Smooth muscle cell of bladder (primary cell): ENCODE measurements around the gene SLC6A14. TPM values are rescaled to one million over a fixed set of nuclear protein-coding genes. Genes with fewer than 3 reads are reported as not detected.

ENCODE experiments used
- total RNA-seq: library from RNA; depleted of rRNA; stranded (reverse); fragments of >200 nt; gene quantifications from 2 replicates; pipeline ENCODE4 v1.2.3, GENCODE V29; 2014

SLC6A14 gene, protein sequence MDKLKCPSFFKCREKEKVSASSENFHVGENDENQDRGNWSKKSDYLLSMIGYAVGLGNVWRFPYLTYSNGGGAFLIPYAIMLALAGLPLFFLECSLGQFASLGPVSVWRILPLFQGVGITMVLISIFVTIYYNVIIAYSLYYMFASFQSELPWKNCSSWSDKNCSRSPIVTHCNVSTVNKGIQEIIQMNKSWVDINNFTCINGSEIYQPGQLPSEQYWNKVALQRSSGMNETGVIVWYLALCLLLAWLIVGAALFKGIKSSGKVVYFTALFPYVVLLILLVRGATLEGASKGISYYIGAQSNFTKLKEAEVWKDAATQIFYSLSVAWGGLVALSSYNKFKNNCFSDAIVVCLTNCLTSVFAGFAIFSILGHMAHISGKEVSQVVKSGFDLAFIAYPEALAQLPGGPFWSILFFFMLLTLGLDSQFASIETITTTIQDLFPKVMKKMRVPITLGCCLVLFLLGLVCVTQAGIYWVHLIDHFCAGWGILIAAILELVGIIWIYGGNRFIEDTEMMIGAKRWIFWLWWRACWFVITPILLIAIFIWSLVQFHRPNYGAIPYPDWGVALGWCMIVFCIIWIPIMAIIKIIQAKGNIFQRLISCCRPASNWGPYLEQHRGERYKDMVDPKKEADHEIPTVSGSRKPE
- under 0.01 TPM in 1 of 2 replicates, not detected in the other for total RNA-seq

DNA sequence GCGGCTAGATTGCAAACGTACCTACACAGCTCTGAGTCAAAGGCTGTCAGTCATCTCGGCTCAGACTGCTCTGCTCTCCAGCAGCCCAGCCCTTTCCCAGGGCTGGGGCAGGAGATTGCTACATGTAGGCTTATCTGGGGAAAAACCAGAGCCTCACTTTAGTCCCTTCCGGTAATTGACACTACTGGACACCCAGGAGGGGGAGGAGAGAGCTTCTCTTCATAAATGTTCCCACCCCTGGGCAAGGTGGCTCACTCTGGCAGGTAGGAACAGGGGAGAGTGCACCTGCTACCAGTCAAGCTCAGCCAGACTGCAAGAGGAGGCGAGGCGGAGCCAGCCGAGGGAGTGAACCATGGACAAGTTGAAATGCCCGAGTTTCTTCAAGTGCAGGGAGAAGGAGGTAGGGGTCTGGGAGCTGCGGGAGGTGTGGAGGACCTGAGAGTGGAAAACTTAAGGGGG lies at the start of gene SLC6A14:
Gene SLC6A14 (plus strand): TSS at position 249 of the 459 bp plus-strand sequence. CDS start 104 bp downstream, at position 353.

DNA sequence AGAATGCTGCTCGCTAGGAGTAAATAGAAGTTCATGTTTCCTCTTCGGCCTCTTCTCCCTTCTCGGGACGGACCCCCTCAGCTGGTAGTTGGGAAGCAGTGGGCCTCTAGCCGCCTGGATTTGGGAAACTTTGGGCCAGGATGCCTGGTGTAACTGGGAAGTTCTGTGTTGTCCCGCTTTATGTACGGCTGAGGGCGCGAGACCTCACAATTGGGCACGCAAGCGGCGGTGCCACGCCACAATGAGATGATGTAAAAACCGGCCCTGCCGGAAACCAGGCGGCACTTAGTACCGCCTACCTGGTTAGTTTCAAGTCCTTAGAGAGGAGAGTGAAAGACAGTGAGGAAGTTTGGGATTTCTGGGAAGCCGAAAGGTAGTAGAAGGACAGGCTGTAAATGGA lies 26.4 kb downstream of the SLC6A14 start, which contains the start of gene CT83:
Gene CT83 (minus strand): TSS at position 155 of the 400 bp plus-strand sequence. CDS start 120 bp downstream, at position 35.

Other genes with a start within 250 kb of the SLC6A14 start
- gene CT83, start 26.4 kb downstream of the SLC6A14 start, total RNA-seq, result not detected in 2 replicates